Loucy (cell line): Measurements from ENCODE around the gene ALG1.

Experiments used
- CTCF ChIP-seq: fragments of 200-600 bp; sonication (generic); conservative IDR thresholded peaks from 2 replicates; pipeline ENCODE4 v1.5.1; 2014; ENCODE audit warnings: mild to moderate bottlenecking, antibody characterized with exemption, low read length
- EZH2phosphoT487 ChIP-seq: fragments of 200-600 bp; IDR thresholded peaks from 2 replicates; pipeline ENCODE4 v1.6.1; 2018; ENCODE audit warnings: antibody characterized with exemption, mild to moderate bottlenecking, moderate library complexity, borderline replicate concordance

GRCh38 chr16:5077304-5077703, 5.7 kb downstream of the ALG1 start:
- TF ChIP-seq CTCF: no peak
- no peak for TF ChIP-seq EZH2phosphoT487
